Stimulated activated CD8-positive, alpha-beta memory T cell treated with anti-CD3 and anti-CD28 coated beads, Interleukin-12 subunit alpha, Interleukin-12 subunit beta, amount 100 ng/mL, for 24 hours (primary cell): ENCODE results near the gene RASSF5.
"Not testable (repeated sequence)": the region's sequence is repeated elsewhere in the genome, so short reads cannot be mapped to it uniquely, and the experiment has no call there.

Source experiments
- DNase-seq: peaks from one replicate; pipeline ENCODE4 v3.0.0-alpha.2; 2020; ENCODE audit errors: extremely low read depth

Gene RASSF5

DNA sequence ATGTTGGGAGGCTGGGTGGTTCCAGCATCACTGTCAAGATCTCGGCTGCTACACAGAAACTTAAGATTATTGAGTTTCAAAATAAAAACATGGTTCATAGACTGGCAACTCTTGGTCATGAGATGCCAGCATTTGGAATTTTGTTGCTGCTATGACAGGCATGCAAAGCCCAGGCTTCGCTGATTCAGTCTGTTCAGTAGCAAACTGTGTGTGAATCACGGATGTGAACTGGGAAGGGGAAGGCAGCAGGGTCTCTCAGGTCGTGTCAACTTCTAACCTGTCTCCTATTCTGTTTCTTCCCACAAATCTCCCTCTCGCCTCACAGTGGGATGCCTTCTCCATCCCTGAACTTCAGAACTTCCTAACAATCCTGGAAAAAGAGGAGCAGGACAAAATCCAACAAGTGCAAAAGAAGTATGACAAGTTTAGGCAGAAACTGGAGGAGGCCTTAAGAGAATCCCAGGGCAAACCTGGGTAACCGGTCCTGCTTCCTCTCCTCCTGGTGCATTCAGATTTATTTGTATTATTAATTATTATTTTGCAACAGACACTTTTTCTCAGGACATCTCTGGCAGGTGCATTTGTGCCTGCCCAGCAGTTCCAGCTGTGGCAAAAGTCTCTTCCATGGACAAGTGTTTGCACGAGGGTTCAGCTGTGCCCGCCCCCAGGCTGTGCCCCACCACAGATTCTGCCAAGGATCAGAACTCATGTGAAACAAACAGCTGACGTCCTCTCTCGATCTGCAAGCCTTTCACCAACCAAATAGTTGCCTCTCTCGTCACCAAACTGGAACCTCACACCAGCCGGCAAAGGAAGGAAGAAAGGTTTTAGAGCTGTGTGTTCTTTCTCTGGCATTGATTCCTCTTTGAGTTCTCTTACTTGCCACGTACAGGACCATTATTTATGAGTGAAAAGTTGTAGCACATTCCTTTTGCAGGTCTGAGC lies 79.4 kb downstream of the RASSF5 start:
- no peak for DNase-seq

DNA sequence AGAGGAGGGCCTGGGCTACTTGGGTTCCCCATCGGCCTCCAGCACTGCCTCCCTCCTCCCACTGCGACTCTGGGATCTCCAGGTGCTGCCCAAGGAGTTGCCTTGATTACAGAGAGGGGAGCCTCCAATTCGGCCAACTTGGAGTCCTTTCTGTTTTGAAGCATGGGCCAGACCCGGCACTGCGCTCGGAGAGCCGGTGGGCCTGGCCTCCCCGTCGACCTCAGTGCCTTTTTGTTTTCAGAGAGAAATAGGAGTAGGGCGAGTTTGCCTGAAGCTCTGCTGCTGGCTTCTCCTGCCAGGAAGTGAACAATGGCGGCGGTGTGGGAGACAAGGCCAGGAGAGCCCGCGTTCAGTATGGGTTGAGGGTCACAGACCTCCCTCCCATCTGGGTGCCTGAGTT lies 80.6 kb downstream of the RASSF5 start:
- DNase-seq, result no peak

DNA sequence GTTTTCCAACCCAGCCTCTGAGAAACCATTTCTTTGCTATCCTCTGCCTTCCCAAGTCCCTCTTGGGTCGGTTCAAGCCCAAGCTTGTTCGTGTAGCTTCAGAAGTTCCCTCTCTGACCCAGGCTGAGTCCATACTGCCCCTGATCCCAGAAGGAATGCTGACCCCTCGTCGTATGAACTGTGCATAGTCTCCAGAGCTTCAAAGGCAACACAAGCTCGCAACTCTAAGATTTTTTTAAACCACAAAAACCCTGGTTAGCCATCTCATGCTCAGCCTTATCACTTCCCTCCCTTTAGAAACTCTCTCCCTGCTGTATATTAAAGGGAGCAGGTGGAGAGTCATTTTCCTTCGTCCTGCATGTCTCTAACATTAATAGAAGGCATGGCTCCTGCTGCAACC lies 81.2 kb downstream of the RASSF5 start:
- DNase-seq, result no peak

DNA sequence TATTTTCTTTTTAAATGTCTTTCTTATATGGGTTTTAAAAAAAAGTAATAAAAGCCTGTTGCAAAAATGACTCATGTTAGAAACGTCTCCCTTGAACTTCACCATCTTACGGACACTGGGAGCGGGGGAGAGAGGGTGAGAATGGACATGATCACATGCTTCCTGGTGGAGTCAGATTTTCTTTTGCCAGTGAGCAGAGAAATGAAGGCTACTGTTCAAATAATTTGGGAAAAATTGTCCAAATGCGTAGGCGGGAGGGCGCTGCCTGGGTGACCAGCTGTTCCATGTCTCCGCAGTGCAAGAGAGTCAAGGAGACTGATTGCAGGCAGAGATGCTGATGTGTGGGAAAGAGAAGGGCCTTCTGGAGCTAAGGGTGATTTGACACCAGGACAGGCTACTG lies 81.9 kb downstream of the RASSF5 start:
- no peak for DNase-seq

DNA sequence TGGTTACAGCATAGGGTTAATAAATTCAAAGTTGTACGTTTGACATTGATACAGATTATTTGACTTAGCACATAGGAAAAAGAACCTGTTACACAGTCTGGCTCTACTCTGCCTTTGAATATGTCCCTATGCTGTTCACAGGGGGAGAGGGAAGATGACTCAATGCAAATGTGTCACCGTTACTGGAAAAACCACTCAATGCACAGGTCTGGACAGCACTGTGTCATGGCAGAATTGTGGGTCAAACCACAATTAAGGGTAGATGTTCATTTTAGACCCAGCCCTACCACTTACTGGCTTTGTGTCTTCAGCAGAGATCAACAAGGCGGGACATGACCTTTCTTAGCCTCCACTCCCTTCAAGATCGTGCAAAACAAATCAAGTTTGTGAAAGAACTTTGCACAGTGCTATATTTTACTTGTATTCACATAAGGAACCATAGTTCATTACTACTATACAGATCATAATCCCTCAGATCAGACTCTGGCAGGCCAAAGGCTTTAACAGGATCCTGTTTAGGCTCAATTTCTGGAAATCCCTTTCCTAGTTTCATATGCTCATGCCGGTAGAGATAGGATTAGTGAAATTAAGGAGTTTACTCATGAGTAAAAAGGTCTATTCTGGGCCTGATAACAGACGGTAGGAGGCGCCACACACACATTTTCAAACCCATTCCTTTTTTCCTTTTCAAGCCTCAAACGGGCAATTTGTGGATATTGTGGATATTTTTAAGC lies 82.9 kb downstream of the RASSF5 start:
- no peak for DNase-seq

DNA sequence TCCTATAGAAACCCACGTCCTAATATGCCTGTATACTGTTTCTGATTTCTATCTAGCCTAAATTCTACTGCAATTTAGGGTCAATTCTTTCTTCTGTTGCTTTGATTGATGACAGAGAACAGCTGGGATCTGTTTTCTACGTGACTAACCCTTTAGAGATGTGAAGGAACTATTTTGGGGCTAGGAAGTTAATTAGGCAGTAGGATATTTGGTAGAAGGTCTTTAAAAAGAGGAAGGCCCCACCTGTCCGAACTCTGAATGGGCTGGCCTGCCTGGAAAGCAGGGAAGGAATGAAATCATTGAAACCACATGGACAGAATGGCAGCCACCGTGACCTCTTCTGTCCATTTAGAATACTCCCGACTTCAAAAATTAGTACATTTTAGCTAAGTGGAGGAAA lies 83.9 kb downstream of the RASSF5 start:
- DNase-seq, result no peak

DNA sequence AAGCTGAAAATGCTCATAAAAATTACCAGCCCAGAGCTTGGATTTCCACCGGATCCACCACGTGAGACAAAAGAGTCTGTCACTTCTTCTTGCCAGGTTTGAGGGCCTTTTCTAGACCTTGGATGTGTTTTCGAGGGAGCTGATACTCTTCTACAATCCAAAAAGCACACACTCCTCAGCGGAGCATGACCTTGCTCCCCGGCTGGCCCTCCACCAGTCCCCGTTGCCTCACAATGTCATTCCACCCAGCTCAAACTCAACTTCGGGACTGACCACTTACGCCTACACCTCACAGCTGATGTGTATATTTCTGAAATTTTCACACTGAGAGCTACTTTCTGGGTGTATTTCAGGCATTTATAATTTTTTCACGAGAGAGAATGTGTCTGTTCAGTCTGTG lies 84.4 kb downstream of the RASSF5 start:
- no peak for DNase-seq

DNA sequence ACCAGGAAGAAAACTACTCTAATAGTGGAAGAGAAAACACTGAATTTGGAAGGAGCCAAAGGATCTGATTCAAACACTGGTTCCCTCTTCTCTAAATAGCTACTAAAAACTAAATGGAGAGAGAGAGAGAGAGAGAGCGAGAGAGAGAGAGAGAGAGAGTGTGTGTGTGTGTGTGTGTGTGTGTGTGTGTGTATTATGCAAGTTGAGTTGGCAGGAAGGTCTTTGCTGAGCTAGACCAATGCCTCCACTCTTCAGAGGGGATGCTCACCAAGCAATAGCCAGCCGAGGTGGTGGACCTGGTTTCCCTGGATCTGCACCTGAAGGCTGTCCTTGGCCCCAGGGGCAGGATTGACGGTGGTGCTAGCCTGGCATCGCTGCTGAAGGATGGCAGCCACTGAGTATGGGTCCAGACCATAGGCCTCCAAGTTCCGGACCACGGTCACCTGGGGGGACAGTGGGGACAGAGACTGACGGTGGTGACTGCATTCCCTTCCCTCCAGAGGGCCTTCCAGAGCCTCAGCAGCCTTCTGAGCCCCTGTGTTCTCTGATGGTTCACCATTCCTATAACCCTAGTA lies 86.1 kb downstream of the RASSF5 start:
- no peak for DNase-seq

DNA sequence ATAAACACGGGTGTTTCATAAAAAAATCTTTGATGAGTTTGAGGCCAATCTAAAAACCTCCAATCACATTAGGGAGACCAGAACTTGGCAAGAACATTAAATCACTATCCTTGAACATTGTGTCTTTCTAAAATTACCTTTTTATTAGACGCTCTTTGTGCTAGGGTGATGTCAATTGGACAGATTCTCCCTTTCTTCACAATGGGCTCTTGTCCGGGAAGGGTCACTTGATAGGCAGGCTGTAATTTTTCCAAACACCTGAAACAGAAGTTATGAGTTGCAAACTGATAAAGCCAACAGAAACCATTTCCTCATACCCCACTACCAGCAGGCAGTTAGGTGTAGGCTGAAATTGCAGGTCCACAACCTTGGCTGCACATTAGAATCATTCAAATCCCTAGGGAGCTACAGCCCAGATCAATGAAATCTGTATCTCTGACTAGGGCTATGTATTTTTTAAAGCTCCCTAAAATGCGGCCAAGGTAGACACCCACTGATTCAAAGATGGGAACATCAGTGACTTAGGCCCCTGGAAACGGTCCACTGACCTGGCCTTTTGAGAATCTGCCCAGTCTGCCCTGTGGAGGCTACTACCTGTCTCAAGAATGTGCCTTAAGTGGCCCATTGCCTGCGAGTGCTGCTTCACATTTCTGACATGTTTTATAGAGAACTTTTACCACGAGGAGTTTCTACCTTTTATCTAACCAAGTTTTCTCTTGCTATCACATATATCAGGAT lies 88.4 kb downstream of the RASSF5 start:
- no peak for DNase-seq

DNA sequence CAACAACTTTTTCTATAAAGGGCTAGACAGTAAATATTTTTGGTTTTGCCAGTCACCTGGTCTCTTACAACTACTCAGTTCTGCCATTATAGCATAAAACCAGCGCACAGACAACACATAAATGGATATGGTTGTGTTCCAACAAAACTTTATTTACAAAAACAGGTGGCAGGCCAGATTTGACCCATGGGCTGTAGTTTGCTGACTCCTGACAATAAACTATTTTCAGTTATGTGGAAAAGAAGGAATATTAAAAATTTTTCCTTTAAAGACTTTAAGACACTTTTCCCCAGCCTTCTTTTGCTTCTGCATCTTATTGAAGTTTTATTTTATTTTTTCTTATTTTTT lies 89.0 kb downstream of the RASSF5 start:
- no peak for DNase-seq

DNA sequence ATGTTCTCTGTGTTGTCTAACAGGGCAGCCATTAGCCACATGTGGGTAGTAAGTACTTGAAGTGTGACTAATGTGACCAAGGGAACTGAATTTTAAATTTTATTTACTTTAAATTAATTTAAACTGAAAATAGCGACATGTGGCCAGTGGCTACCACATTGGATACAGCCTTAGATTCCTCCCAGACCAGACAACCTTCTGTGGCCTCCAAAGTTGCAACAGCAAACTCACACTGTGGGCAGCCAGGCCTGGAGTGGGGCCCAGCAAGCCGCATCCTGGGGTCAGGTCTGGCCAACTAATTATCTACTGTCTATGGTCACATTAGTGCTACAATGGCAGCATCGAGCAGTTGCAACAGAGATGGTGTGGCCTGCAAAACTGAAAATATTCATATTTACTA lies 93.2 kb downstream of the RASSF5 start:
- DNase-seq, result no peak

DNA sequence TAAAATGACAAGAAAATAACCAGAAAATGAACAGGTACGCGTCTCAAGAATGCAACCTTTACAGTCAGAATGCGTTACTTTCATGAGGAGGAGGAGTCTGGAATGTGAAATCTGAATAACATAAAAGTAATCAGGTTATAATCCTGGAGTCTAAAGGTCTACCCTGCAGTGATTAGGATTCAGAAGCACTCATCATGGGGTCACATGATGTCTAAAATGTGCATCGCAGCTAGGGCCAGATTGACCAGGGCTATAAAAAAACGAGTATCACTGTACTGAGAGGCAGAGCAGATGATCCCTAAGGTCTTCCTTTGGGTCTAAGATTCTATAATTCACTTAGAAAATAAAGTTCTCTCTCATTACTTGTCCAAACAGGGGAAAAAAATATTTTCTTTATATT lies 97.5 kb downstream of the RASSF5 start:
- DNase-seq, result no peak

DNA sequence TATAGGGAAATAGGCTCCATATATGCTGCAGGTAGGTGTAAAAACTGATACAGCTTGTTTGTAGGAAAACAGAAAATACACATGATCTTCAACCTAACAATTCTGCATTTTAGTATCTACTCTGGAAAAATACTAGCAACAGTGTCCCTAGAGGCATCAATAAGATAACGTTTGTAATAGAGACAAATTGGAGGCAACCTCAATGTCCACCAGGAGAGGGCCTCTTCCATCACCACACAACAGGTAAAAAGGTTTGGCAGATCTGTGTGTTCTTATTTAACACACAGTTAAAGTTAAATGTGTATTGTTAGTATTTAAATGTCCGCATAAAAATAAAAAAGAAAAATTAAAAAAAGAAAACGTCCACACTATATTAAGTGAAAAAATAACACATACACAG lies 99.5 kb downstream of the RASSF5 start:
- no peak for DNase-seq

DNA sequence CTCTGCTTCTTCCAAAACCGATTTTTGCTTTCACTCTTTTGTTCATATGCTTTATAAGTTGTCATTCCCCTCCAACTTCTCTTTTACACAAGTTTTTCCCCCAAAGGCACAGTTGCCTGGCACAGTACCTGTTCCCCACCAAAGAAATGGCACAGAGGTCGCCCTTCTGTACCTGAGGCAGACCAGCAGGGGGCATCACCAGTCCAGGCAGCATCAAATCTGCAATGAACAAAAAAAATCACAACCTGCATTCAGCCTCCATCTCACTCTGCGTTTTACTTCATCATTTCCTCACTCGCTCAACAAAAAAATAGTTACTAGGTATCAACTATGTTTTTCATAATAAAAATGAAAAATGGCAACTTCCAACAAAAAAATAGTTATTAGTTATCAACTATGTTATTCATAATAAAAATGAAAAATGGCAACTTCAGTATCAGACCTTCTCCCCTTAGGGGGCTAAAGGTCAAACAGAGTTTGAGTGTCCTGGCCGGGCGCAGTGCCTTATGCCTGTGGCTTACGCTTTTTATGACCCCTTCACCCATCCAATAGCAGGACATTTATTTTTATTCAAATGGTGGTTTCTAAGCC lies 100.9 kb downstream of the RASSF5 start:
- peak; percentile 20 for DNase-seq

DNA sequence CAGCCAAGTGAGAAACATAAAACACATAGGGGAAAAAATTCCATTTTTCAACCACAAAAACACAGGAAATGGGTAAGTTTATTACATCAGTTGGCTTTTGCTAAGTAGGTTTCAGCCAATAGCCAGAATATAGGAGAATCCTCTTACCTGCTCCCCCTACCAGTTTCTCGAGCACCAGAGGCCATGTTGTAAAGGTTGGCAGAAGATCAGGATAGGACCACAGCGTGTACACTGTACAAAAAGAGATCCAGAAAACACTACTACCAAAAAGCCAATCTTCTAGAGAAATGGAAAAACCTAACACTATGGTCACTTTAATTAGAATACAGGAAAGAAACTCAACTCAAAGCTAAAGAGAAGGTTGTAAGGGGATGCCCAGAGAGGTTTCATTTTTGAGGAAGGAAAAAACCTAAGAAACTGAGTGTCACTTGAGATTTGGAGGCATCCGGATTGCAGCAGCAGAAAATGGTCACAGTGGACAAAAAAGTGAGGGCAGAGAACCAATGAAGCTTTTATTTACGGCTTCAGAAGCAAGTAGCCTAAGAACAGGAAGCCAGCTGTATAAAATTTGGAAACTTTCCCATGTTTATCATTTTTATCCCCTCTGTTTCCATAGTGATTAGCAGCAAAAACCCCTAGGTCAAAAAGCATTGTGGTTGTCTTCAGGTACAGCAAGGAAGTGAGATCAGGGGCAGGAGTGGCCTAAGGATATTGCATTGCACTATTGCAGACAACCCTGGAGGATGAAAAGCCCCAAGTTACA lies 102.1 kb downstream of the RASSF5 start:
- DNase-seq, result no peak

DNA sequence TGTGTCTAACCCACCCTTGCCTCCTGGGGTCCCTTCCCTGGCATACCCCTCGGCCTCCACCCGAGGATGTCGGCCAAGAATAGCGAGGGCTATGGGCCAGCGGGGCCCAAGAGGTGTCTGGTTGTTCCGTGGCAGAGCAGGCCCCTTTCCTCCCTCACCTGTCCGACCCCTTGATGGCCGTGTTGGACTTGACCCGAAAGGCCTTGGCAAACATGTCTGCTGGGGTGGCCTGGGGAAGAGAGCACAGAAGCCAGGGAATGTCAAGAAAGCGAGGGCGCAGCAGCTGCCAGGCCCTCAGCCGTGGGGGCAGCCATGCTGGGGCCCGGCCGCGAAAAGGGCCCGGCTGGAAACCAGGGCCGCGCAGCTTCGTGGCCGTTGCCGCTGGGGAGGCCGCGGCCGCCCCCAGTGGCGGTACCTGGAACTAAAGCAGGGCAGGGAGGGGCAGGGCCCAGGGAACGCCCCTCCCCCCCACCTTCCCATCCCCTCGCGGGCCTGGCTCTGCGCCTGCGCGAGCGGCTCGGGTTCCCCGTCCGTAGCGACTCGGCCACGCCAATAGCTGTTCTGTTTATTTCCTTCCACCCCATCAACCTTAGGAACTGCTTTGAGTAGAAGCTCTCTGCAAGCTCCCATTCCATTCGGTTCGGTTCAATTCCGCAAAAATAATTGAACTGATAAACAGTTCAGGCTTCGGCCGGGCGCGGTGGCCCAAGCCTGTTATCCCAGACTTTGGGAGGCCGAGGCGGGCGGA lies 105.0 kb downstream of the RASSF5 start, which contains the start of gene EIF2D:
TSS of gene EIF2D (minus strand) at position 337 of the 748 bp plus-strand sequence. CDS start at position 214, 123 bp downstream.
- peak; percentile 86 for DNase-seq

DNA sequence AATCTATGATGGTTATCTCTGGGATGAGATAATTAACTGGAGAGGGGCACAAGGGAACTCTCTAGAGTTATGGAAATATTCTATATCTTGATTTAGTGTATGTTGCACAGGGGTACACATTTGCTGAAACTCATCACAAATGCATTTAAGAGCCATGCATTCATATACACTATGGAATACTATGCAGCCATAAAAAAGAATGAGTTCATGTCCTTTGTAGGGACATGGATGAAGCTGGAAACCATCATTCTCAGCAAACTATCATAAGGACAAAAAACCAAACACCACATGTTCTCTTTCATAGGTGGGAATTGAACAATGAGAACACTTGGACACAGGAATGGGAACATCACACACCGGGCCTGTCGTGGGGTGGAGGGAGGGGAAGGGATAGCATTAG lies 119.1 kb downstream of the RASSF5 start:
- DNase-seq, result not testable (repeated sequence)

DNA sequence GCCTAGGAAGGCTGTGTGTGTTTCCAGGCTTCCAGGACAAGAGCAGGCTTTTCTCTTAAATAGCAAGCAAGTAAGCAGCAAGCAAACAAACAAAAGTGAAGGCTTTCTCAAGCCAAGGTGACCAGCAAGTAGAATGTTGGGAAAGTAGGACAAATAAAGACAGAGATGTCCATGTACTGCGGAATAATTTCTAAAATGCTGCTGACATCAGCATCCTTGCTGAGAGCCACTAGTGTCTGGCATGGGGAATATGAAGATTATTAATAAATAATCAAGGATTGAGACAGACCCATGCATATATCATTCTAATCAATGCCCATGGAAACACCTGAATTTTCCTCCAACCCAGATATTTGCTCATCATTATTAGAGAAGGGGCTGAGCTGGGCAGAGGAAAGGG lies 121.6 kb downstream of the RASSF5 start:
- no peak for DNase-seq

DNA sequence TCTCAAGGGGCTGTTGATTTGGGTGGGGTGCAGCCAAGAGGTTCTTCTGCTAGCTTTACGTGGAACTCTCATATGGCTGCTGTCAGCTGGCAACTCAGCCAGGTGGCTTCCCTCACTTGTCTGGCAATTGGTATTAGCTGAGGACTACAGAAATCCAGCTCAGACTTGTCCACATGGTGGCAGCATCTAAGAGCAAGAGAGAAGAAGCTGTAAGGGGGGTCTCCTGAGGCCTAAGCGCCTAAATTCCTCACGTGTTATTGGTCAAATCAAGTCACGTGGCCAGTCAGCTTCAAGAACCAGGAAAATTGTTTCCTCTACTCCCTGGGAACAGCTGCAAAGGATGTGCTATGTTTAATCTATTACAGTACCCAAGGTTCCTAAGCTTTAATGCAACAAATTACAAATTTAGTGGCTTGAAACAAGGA lies 123.8 kb downstream of the RASSF5 start:
- no peak for DNase-seq

DNA sequence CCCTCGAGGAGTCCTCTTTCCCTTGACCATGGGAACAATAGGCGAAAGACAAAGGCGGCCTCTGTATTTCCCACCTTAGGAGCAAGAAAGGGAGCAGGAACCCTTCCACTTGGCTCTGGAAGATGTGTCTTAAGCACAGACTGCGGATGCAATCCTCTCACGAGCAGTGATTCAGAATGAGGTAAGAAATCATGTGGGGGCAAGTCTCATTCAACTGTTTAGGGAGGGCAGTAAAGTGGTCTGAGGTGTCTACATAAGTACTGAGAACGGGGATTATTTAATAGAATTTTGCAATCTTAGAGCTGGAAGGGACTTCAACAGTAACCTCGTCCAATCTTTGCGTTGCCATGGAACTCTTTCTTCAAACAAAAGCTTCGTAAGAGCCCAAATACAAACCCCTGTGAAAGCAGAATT lies 126.4 kb downstream of the RASSF5 start:
- no peak for DNase-seq
